ENCODE data around the gene DUSP2.

- TF ChIP-seq CTCF (IDR thresholded peaks at IDR 0.05) (no peak), POLR2A (IDR thresholded peaks at IDR 0.05) (no peak)
Measured at GRCh38 chr2:96111257-96111640, 34.0 kb downstream of the DUSP2 start.

Measured in thyroid gland (tissue), 4 donors.